Tibial nerve (tissue), 4 donors: ENCODE results near the gene SDCCAG8. TPM values are rescaled to one million over a fixed set of nuclear protein-coding genes. Genes with fewer than 3 reads are reported as not detected.

Experiments used
- DNase-seq, 2 donors: peaks; one replicate each; pipeline ENCODE4 v3.0.0-alpha.2; 2019; ENCODE audit warnings: low spot score in 2 of 2
- H3K27ac ChIP-seq, 4 donors: fragments of 200-600 bp; sonication (generic) in 3 of 4; one replicate each; pipeline ENCODE4 v1.5.1; 2017 to 2019; ENCODE audit warnings: mild to moderate bottlenecking in 1 of 4
- H3K27me3 ChIP-seq, 2 donors: fragments of 200-600 bp; sonication (generic) in 1 of 2; one replicate each; pipeline versions ENCODE4 v1.5.1 to v1.6.0; 2017 to 2019
- H3K36me3 ChIP-seq, 3 donors: fragments of 200-600 bp; sonication (generic); one replicate each; pipeline ENCODE4 v1.5.1; 2018 to 2019
- H3K4me1 ChIP-seq, 4 donors: fragments of 200-600 bp; sonication (generic) in 3 of 4; one replicate each; pipeline ENCODE4 v1.5.1; 2017 to 2019
- H3K4me3 ChIP-seq, 4 donors: fragments of 200-600 bp; sonication (generic) in 3 of 4; one replicate each; pipeline ENCODE4 v1.5.1; 2017 to 2019; ENCODE audit warnings: mild to moderate bottlenecking in 1 of 4, moderate library complexity in 1 of 4
- H3K9me3 ChIP-seq, 4 donors: fragments of 200-600 bp; sonication (generic) in 3 of 4; one replicate each; pipeline ENCODE4 v1.5.1; 2017 to 2019
- CTCF ChIP-seq, 5 experiments: fragments of 200-600 bp in 3 of 5; fragments of 450-650 bp in 2 of 5; sonication (generic) in 3 of 5; IDR thresholded peaks; one replicate each; pipeline ENCODE4 v1.5.1; 2016 to 2019; ENCODE audit warnings: antibody characterized with exemption in 5 of 5, mild to moderate bottlenecking in 3 of 5, moderate library complexity in 2 of 5
- EP300 ChIP-seq, 2 donors: sonication (generic); formaldehyde crosslinking; IDR thresholded peaks; one replicate each; pipeline ENCODE4 v1.6.1; 2017; ENCODE audit warnings: antibody characterized with exemption in 2 of 2, mild to moderate bottlenecking in 1 of 2
- POLR2A ChIP-seq, 2 donors: fragments of 450-650 bp; IDR thresholded peaks; one replicate each; pipeline ENCODE4 v1.6.1; 2017; ENCODE audit warnings: antibody characterized with exemption in 2 of 2, mild to moderate bottlenecking in 2 of 2, moderate library complexity in 2 of 2
- WGBS, 2 donors: methylation state at CpG; one replicate each; pipeline ENCODE4 v1.1.5; 2018; 5-methylcytosine and 5-hydroxymethylcytosine counted together
- total RNA-seq, 4 donors: library from RNA; depleted of rRNA; stranded (reverse); fragments of >200 nt; gene quantifications; one replicate each; pipeline ENCODE4 v1.1.0, GENCODE V29; 2016

Gene SDCCAG8
- total RNA-seq, 4 donors from 2014 or later = 39.0 to 86.5 (median 56.0) TPM

GRCh38 chr1:243539636-243540035 is 283.8 kb downstream of the SDCCAG8 start:
- Histone ChIP-seq H3K4me1 (no peaks in the 10 kb centered on the region), H3K27ac (no peak overlapping the region), H3K4me3 (no peak overlapping the region), H3K9me3 (no peaks in the 10 kb centered on the region), H3K36me3 (peaks cover 0 to 14% (median 0%) of the 10 kb centered on the region in 3 donors), H3K27me3 (no peaks in the 10 kb centered on the region)
- DNase-seq = no peak
- no peak for TF ChIP-seq POLR2A (IDR thresholded peaks at IDR 0.05)
- no peak for TF ChIP-seq CTCF (IDR thresholded peaks at IDR 0.05)
- no peak for TF ChIP-seq EP300 (IDR thresholded peaks at IDR 0.05)

GRCh38 chr1:243542739-243543415 is 287.0 kb downstream of the SDCCAG8 start:
- no peak for TF ChIP-seq CTCF (IDR thresholded peaks at IDR 0.05)
- no peak for TF ChIP-seq POLR2A (IDR thresholded peaks at IDR 0.05)
- TF ChIP-seq EP300 (IDR thresholded peaks at IDR 0.05) = no peak
- no peak for DNase-seq

GRCh38 chr1:243543501-243543900 is 287.7 kb downstream of the SDCCAG8 start:
- Histone ChIP-seq H3K4me1 (no peaks in the 10 kb centered on the region), H3K27ac (no peak overlapping the region), H3K27me3 (no peaks in the 10 kb centered on the region), H3K9me3 (no peaks in the 10 kb centered on the region), H3K4me3 (no peak overlapping the region), H3K36me3 (peaks cover 0 to 22% (median 0%) of the 10 kb centered on the region in 3 donors)
- no peak for DNase-seq
- 93 to 97% methylated on average over 2 of the region's 2 CpGs for WGBS, 2 donors
- TF ChIP-seq CTCF (IDR thresholded peaks at IDR 0.05) (no peak), POLR2A (IDR thresholded peaks at IDR 0.05) (no peak), EP300 (IDR thresholded peaks at IDR 0.05) (no peak)

More at GRCh38 chr1:243542739-243543415, 287.0 kb downstream of the SDCCAG8 start:
- no peaks in the 10 kb centered on the region for H3K27me3 ChIP-seq
- no peak overlapping the region for H3K27ac ChIP-seq
- no peaks in the 10 kb centered on the region for H3K9me3 ChIP-seq
- no peaks in the 10 kb centered on the region for H3K4me1 ChIP-seq
- peaks cover 0 to 19% (median 0%) of the 10 kb centered on the region in 3 donors for H3K36me3 ChIP-seq
- H3K4me3 ChIP-seq = no peak overlapping the region
- 79 to 84% methylated on average over 7 of the region's 7 CpGs for WGBS, 2 donors

- no peaks in the 10 kb centered on the region for H3K9me3 ChIP-seq
- H3K27me3 ChIP-seq = no peaks in the 10 kb centered on the region
- no peak overlapping the region for H3K27ac ChIP-seq
- no peaks in the 10 kb centered on the region for H3K4me1 ChIP-seq
- no peak for DNase-seq
- peaks cover 0 to 22% (median 0%) of the 10 kb centered on the region in 3 donors for H3K36me3 ChIP-seq
- no peak overlapping the region for H3K4me3 ChIP-seq
- TF ChIP-seq CTCF (IDR thresholded peaks at IDR 0.05) (no peak), EP300 (IDR thresholded peaks at IDR 0.05) (no peak), POLR2A (IDR thresholded peaks at IDR 0.05) (no peak)
- WGBS, 2 donors = 0 to 4% methylated on average over 1 of the region's 1 CpG
Measured at GRCh38 chr1:243546457-243546856, 290.6 kb downstream of the SDCCAG8 start.

GRCh38 chr1:243547891-243548290 is 292.1 kb downstream of the SDCCAG8 start:
- Histone ChIP-seq H3K27ac (no peak overlapping the region), H3K4me1 (no peaks in the 10 kb centered on the region), H3K36me3 (peaks cover 0 to 26% (median 0%) of the 10 kb centered on the region in 3 donors), H3K4me3 (no peak overlapping the region), H3K9me3 (no peaks in the 10 kb centered on the region), H3K27me3 (no peaks in the 10 kb centered on the region)
- no peak for DNase-seq
- 84 to 88% methylated on average over 3 of the region's 3 CpGs for WGBS, 2 donors
- no peak for TF ChIP-seq EP300 (IDR thresholded peaks at IDR 0.05)
- no peak for TF ChIP-seq POLR2A (IDR thresholded peaks at IDR 0.05)
- TF ChIP-seq CTCF (IDR thresholded peaks at IDR 0.05) = no peak
